HL-60 (cell line): ENCODE measurements around the gene CAMTA1.
A peak's percentile ranks its signal among the peaks of the same experiment; 100 is the strongest.

Experiments
- DNase-seq, 2 experiments: peaks; one replicate each; pipeline ENCODE4 v3.0.0-alpha.2; 2010 to 2020; ENCODE audit warnings: low read depth in 1 of 2, low spot score in 1 of 2
- H3K27ac ChIP-seq: fragments of 250-450 bp; sonication (Bioruptor Pico); replicated peaks from 2 replicates; pipeline ENCODE4 v1.5.1; 2020; ENCODE audit warnings: mild to moderate bottlenecking, moderate library complexity
- H3K27me3 ChIP-seq: fragments of 250-450 bp; sonication (Bioruptor Pico); 2 replicates; pipeline ENCODE4 v1.5.1; 2021; ENCODE audit warnings: mild to moderate bottlenecking, moderate library complexity; ENCODE audit not compliant: insufficient read depth, poor library complexity, severe bottlenecking
- H3K4me3 ChIP-seq: replicated peaks from 2 replicates; pipeline ENCODE4 v1.5.1; 2011; ENCODE audit warnings: mild to moderate bottlenecking, control low read depth, low read length; ENCODE audit not compliant: insufficient read depth
- GABPA ChIP-seq: IDR thresholded peaks from 2 replicates; pipeline ENCODE4 v1.6.1; 2012; ENCODE audit warnings: low read depth
- POLR2AphosphoS5 ChIP-seq: IDR thresholded peaks from 2 replicates; pipeline ENCODE4 v1.6.1; 2012; ENCODE audit warnings: low read depth
- SPI1 ChIP-seq: IDR thresholded peaks from 2 replicates; pipeline ENCODE4 v1.6.1; 2012; ENCODE audit warnings: low read depth, mild to moderate bottlenecking, borderline replicate concordance
- TF ChIP-seq, protein P1 (sequence below): IDR thresholded peaks from one replicate; pipeline ENCODE4 v1.5.1; 2011; ENCODE audit warnings: low read length, control low read depth, inconsistent platforms; ENCODE audit not compliant: insufficient read depth
- TF ChIP-seq, protein P2 (sequence below): IDR thresholded peaks from 2 replicates; pipeline ENCODE4 v1.6.1; 2012; ENCODE audit warnings: low read depth; ENCODE audit not compliant: insufficient replicate concordance

Gene CAMTA1

DNA sequence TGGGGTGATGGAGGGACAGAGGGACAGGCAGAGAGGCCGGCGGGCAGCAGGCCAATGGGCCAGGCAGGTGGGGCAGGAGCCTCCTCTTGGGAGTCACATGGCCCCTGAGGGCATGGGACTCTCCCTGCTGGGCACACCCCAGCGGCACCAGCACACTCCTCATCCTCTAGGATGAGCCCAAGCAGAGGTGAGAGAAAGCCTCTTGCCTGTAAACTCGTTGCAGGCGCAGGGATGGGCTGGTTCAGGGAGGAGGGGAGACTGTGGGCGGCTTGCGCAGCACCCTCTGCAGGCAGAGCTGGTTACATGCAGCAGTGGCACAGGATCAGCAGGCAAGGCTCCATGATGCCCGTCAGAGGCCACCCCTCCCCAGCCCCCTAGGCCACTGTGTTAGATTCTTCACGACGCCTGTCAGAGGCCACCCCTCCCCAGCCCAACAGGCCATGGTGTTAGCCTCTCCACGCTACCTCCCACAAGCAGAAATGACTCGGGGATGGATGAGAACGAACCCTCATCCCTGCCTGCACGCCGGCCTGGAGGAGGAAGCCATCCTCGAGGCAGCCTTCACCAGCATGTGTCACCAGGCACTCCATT is 776.2 kb downstream of the CAMTA1 start:
- no peak overlapping the region for H3K27ac ChIP-seq
- TF ChIP-seq, protein P1, sequence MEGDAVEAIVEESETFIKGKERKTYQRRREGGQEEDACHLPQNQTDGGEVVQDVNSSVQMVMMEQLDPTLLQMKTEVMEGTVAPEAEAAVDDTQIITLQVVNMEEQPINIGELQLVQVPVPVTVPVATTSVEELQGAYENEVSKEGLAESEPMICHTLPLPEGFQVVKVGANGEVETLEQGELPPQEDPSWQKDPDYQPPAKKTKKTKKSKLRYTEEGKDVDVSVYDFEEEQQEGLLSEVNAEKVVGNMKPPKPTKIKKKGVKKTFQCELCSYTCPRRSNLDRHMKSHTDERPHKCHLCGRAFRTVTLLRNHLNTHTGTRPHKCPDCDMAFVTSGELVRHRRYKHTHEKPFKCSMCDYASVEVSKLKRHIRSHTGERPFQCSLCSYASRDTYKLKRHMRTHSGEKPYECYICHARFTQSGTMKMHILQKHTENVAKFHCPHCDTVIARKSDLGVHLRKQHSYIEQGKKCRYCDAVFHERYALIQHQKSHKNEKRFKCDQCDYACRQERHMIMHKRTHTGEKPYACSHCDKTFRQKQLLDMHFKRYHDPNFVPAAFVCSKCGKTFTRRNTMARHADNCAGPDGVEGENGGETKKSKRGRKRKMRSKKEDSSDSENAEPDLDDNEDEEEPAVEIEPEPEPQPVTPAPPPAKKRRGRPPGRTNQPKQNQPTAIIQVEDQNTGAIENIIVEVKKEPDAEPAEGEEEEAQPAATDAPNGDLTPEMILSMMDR, result peak; percentile 50
- TF ChIP-seq SPI1 (no peak), POLR2AphosphoS5 (no peak)
- no peaks in the 10 kb centered on the region for H3K27me3 ChIP-seq
- no peak overlapping the region for H3K4me3 ChIP-seq
- peak in 1 of 2 experiments; percentile 5 for DNase-seq

DNA sequence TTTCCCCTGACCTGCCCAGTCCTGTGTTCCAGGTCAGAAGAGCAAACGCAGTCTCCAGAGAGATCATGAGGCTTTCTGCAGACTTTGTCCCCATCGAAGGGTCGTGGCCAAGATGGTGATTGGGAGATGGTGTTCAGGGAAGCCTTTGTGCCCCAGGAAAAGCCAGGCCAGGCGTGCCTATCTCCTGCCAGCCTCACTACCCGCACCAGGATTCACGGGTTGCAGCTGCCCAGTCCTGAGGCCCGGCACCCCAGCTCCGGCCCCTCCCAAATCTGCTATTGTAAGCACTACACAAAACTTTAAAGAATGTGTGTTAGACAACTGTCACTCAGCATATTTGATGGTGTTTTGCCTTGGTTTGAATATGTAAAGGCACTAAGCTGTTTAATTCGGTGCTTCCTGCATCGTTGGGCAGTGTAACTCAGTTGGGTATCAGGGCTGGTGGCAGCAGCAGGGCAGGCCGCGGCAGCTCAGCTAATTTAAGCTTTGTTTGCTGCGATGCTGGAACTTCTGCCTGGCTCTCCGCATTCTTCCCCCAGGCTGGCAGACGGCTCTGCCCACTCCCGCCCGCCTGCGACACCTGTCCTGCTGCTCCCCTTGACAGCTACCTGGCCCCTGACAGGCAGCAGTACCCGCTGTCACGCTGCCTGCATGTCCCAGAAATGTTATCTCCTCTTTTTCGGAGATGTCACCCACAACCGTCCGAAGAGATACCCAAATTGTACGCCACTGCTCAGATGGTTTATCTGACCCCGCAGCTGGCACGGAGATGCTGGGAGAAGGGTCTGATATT is 776.9 kb downstream of the CAMTA1 start:
- no peak for TF ChIP-seq GABPA
- DNase-seq, result no peak
- Histone ChIP-seq H3K4me3 (no peak overlapping the region), H3K27me3 (no peaks in the 10 kb centered on the region), H3K27ac (no peak overlapping the region)

DNA sequence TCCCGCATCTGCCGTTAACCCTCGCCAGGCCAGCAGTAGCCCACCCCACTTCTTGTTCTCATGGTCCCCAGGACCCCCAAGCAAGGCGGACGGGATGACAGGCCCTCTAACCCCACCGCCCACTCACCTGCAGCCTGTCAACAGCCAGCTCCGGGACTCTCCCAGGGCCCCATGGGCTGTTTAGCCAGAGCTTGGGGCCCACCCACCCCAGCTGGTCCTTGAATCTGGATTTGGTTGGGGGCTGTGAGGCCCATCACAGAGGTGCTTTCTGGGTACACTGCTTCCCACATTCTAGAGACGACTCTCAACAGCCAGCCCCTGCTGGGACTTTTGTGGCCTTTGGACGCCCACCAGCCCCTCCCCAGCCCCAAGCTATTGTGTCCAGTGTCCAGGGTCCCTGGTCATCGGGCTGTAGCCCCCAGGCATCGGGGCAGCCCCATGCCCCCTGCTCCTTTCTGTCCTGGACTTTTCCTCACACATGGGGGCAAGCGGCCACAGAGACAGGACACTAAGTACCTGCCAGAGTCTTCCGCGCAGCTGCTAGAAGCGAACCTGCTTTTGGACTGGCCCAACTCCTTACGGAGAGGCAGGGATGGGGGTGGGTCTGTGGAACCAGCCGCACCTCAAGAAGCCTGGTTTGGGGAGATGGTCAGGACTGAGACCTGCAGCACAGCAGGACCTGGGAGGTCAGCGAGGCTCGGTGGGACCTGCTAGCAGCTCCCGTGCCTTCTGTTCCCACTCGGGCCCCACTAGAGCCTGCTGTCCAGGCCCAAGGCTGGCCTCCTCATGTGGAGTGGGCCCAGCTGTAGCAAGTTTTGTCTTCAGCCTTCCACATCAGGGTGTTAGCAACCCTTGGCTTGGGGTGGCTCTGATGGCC is 777.7 kb downstream of the CAMTA1 start:
- TF ChIP-seq GABPA (no peak), SPI1 (no peak), POLR2AphosphoS5 (no peak)
- TF ChIP-seq, protein P1, result no peak
- TF ChIP-seq, protein P2, sequence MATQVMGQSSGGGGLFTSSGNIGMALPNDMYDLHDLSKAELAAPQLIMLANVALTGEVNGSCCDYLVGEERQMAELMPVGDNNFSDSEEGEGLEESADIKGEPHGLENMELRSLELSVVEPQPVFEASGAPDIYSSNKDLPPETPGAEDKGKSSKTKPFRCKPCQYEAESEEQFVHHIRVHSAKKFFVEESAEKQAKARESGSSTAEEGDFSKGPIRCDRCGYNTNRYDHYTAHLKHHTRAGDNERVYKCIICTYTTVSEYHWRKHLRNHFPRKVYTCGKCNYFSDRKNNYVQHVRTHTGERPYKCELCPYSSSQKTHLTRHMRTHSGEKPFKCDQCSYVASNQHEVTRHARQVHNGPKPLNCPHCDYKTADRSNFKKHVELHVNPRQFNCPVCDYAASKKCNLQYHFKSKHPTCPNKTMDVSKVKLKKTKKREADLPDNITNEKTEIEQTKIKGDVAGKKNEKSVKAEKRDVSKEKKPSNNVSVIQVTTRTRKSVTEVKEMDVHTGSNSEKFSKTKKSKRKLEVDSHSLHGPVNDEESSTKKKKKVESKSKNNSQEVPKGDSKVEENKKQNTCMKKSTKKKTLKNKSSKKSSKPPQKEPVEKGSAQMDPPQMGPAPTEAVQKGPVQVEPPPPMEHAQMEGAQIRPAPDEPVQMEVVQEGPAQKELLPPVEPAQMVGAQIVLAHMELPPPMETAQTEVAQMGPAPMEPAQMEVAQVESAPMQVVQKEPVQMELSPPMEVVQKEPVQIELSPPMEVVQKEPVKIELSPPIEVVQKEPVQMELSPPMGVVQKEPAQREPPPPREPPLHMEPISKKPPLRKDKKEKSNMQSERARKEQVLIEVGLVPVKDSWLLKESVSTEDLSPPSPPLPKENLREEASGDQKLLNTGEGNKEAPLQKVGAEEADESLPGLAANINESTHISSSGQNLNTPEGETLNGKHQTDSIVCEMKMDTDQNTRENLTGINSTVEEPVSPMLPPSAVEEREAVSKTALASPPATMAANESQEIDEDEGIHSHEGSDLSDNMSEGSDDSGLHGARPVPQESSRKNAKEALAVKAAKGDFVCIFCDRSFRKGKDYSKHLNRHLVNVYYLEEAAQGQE, result no peak
- Histone ChIP-seq H3K27ac (no peak overlapping the region), H3K4me3 (no peak overlapping the region), H3K27me3 (no peaks in the 10 kb centered on the region)
- no peak for DNase-seq

DNA sequence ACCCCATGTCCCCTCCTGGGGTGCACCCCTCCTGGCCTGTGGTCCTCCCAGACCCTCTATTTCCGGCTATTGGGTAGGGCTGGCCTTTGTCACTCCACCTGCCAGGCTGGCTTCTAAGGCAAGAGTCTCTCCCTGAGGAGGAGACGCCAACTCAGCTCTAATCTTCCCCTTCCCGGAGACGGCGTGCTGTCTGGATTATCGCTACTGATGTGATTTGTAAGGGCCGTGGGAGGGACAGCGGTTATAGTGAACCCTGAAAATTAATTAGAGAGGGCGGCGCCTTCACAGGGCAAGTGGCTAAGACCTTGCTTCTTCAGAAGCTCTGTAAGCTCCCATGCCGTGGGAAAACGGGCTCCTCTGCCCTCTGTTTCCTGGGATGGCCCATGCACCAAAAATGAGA is 778.9 kb downstream of the CAMTA1 start:
- no peak overlapping the region for H3K4me3 ChIP-seq
- H3K27me3 ChIP-seq, result no peaks in the 10 kb centered on the region
- H3K27ac ChIP-seq, result no peak overlapping the region
- TF ChIP-seq, protein P2, result no peak
- TF ChIP-seq SPI1 (no peak), GABPA (no peak)
- no peak for DNase-seq
